H9 (cell line): ENCODE data around the gene PLXNA1. TPM values are rescaled to one million over a fixed set of nuclear protein-coding genes. Genes with fewer than 3 reads are reported as not detected.

ENCODE experiments used
- DNase-seq: peaks from one replicate; pipeline ENCODE4 v3.0.0-alpha.2; 2017
- H2AFZ ChIP-seq: one replicate; pipeline ENCODE4 v1.6.1; 2013; ENCODE audit warnings: mild to moderate bottlenecking, low read length, control low read depth, moderate library complexity
- H2AK5ac ChIP-seq: 2 replicates; pipeline ENCODE4 v1.6.1; 2013; ENCODE audit warnings: low read length, control low read depth, mixed read lengths; ENCODE audit not compliant: insufficient read length
- H2BK120ac ChIP-seq: one replicate; pipeline ENCODE4 v1.6.1; 2013; ENCODE audit warnings: low read depth, mild to moderate bottlenecking, low read length, control low read depth, inconsistent platforms; ENCODE audit not compliant: poor library complexity, severe bottlenecking
- H2BK12ac ChIP-seq: 2 replicates; pipeline ENCODE4 v1.6.1; 2013; ENCODE audit warnings: low read length, control low read depth, mixed read lengths, low read depth; ENCODE audit not compliant: insufficient read length
- H2BK15ac ChIP-seq: 2 replicates; pipeline ENCODE4 v1.6.1; 2013; ENCODE audit warnings: low read depth, low read length, control low read depth
- H2BK20ac ChIP-seq: one replicate; pipeline ENCODE4 v1.6.1; 2013; ENCODE audit warnings: low read depth, mild to moderate bottlenecking, low read length, control low read depth, inconsistent platforms; ENCODE audit not compliant: poor library complexity, severe bottlenecking
- H2BK5ac ChIP-seq: 2 replicates; pipeline ENCODE4 v1.6.1; 2013; ENCODE audit warnings: low read length, control low read depth, mixed read lengths; ENCODE audit not compliant: insufficient read length
- H3K14ac ChIP-seq: 2 replicates; pipeline ENCODE4 v1.6.1; 2013; ENCODE audit warnings: low read length, control low read depth; ENCODE audit not compliant: insufficient read depth
- H3K18ac ChIP-seq: 2 replicates; pipeline ENCODE4 v1.6.1; 2013; ENCODE audit warnings: low read depth, mild to moderate bottlenecking, mixed read lengths, low read length, control low read depth; ENCODE audit not compliant: insufficient read length
- H3K23ac ChIP-seq: 2 replicates; pipeline ENCODE4 v1.6.1; 2013; ENCODE audit warnings: low read length, control low read depth, mixed read lengths, low read depth; ENCODE audit not compliant: insufficient read length
- H3K23me2 ChIP-seq: 2 replicates; pipeline ENCODE4 v1.6.1; 2013; ENCODE audit warnings: low read depth, mild to moderate bottlenecking, mixed read lengths, low read length, control low read depth; ENCODE audit not compliant: insufficient read length, poor library complexity, severe bottlenecking
- H3K27ac ChIP-seq: 2 replicates; pipeline ENCODE4 v1.5.1; 2013; ENCODE audit warnings: low read length, control low read depth, mixed read lengths, low read depth; ENCODE audit not compliant: insufficient read length
- H3K27me3 ChIP-seq: 2 replicates; pipeline ENCODE4 v1.6.1; 2013; ENCODE audit warnings: low read length, control low read depth, inconsistent platforms; ENCODE audit not compliant: insufficient read depth
- H3K4ac ChIP-seq: 2 replicates; pipeline ENCODE4 v1.6.1; 2013; ENCODE audit warnings: low read depth, mild to moderate bottlenecking, control low read depth, inconsistent platforms, low read length, moderate library complexity
- H3K4me1 ChIP-seq: 2 replicates; pipeline ENCODE4 v1.6.1; 2013; ENCODE audit warnings: low read length, control low read depth, inconsistent platforms; ENCODE audit not compliant: insufficient read depth
- H3K4me2 ChIP-seq: 2 replicates; pipeline ENCODE4 v1.6.1; 2013; ENCODE audit warnings: low read length, control low read depth, mixed read lengths; ENCODE audit not compliant: insufficient read length, insufficient read depth
- H3K56ac ChIP-seq: 2 replicates; pipeline ENCODE4 v1.6.1; 2013; ENCODE audit warnings: low read depth, mild to moderate bottlenecking, mixed read lengths, low read length, control low read depth; ENCODE audit not compliant: insufficient read length
- H3K79me1 ChIP-seq: 2 replicates; pipeline ENCODE4 v1.6.1; 2013; ENCODE audit warnings: low read depth, mild to moderate bottlenecking, moderate library complexity, low read length, control low read depth, inconsistent platforms; ENCODE audit not compliant: insufficient read depth, poor library complexity, severe bottlenecking
- H3K79me2 ChIP-seq: 2 replicates; pipeline ENCODE4 v1.6.1; 2013; ENCODE audit warnings: low read length, control low read depth, inconsistent platforms; ENCODE audit not compliant: insufficient read depth
- H3K9ac ChIP-seq: 2 replicates; pipeline ENCODE4 v1.6.1; 2013; ENCODE audit warnings: low read length, control low read depth, mixed read lengths; ENCODE audit not compliant: insufficient read length; ENCODE audit errors: extremely low read depth
- H3K9me3 ChIP-seq: one replicate; pipeline ENCODE4 v1.6.1; 2013; ENCODE audit warnings: low read depth, low read length, inconsistent platforms; ENCODE audit not compliant: control insufficient read depth
- H3T11ph ChIP-seq: one replicate; pipeline ENCODE4 v1.6.1; 2013; ENCODE audit warnings: mild to moderate bottlenecking, low read length, control low read depth, inconsistent platforms
- H4K20me1 ChIP-seq: one replicate; pipeline ENCODE4 v1.6.1; 2013; ENCODE audit not compliant: control insufficient read depth, insufficient read length, insufficient read depth
- H4K5ac ChIP-seq: 2 replicates; pipeline ENCODE4 v1.6.1; 2013; ENCODE audit warnings: low read depth, mild to moderate bottlenecking, mixed read lengths, low read length, control low read depth; ENCODE audit not compliant: insufficient read length
- H4K8ac ChIP-seq: replicated peaks from 2 replicates; pipeline ENCODE4 v1.6.1; 2013; ENCODE audit warnings: low read length, control low read depth, mixed read lengths, low read depth; ENCODE audit not compliant: insufficient read length
- H4K91ac ChIP-seq: 2 replicates; pipeline ENCODE4 v1.6.1; 2013; ENCODE audit warnings: low read depth, mild to moderate bottlenecking, moderate library complexity, mixed read lengths, low read length, control low read depth; ENCODE audit not compliant: insufficient read length
- H3K27ac Mint-ChIP-seq, 3 experiments: 2 replicates in 2 of 3; 3 replicates in 1 of 3; pipeline ENCODE4 v1.8.0; 2020 to 2021; ENCODE audit warnings: mixed read lengths in 3 of 3, mild to moderate bottlenecking in 1 of 3, moderate library complexity in 1 of 3
- H3K27me3 Mint-ChIP-seq: 2 replicates; pipeline ENCODE4 v1.8.0; 2021; ENCODE audit warnings: low read depth, mild to moderate bottlenecking, moderate library complexity, mixed read lengths
- H3K36me3 Mint-ChIP-seq, 3 experiments: 2 replicates in 2 of 3; 3 replicates in 1 of 3; pipeline ENCODE4 v1.8.0; 2020 to 2021; ENCODE audit warnings: low read depth in 3 of 3, mixed read lengths in 3 of 3; ENCODE audit not compliant: insufficient read depth in 1 of 3
- H3K4me1 Mint-ChIP-seq, 2 experiments: 2 replicates each; pipeline ENCODE4 v1.8.0; 2020; ENCODE audit warnings: mixed read lengths in 2 of 2
- H3K4me3 Mint-ChIP-seq, 2 experiments: 2 replicates in 1 of 2; 3 replicates in 1 of 2; pipeline ENCODE4 v1.8.0; 2020 to 2021; ENCODE audit warnings: mild to moderate bottlenecking in 2 of 2, mixed read lengths in 2 of 2, moderate library complexity in 1 of 2
- H3K9me3 Mint-ChIP-seq, 2 experiments: 2 replicates in 1 of 2; 3 replicates in 1 of 2; pipeline ENCODE4 v1.8.0; 2020; ENCODE audit warnings: mild to moderate bottlenecking in 2 of 2, mixed read lengths in 2 of 2, moderate library complexity in 1 of 2
- WGBS: extraction: QIAGEN DNeasy Blood & Tissue Kit; methylation state at CpG from one replicate; pipeline ENCODE4 v1.1.7; 2013; ENCODE audit warnings: missing lambda C conversion rate, low lambda C conversion rate, mixed read lengths; ENCODE audit not compliant: insufficient read length; ENCODE audit errors: extremely low coverage; 5-methylcytosine and 5-hydroxymethylcytosine counted together
- total RNA-seq: library from RNA; stranded (reverse); gene quantifications from 2 replicates; pipeline ENCODE4 v1.2.1, GENCODE V29; 2021
- TF ChIP-seq, protein P1 (sequence below): fragments of 200-600 bp; sonication (generic); conservative IDR thresholded peaks from 3 replicates; pipeline ENCODE4 v1.8.0; 2021; ENCODE audit warnings: antibody characterized with exemption, mild to moderate bottlenecking

PLXNA1 gene
- total RNA-seq, 1 experiment from 2014 or later: 42.1 TPM

GRCh38 chr3:127012091-127012490 lies 29.2 kb downstream of the PLXNA1 start:
- no peak overlapping the region for H2BK20ac ChIP-seq
- H2BK12ac ChIP-seq: no peak overlapping the region
- H3K4me1 ChIP-seq: no peaks in the 10 kb centered on the region
- peaks cover 10 to 38% (median 34%) of the 10 kb centered on the region in 3 experiments; a peak in 6 of 7 replicates for H3K36me3 Mint-ChIP-seq
- H3K4me1 Mint-ChIP-seq: 0 out of 4 replicates have a peak, but pooled peaks cover 0 to 4% of the 10 kb centered on the region in 2 experiments
- H4K5ac ChIP-seq: no peak overlapping the region
- no CpG with 5 or more reads among the region's 15 CpGs for WGBS
- H2AFZ ChIP-seq: no peak overlapping the region
- no peak overlapping the region for H3K27ac Mint-ChIP-seq
- H2AK5ac ChIP-seq: no peak overlapping the region
- H3K79me1 ChIP-seq: no peaks in the 10 kb centered on the region
- H4K8ac ChIP-seq: no peak overlapping the region
- no peak overlapping the region for H2BK5ac ChIP-seq
- no peak overlapping the region for H3K4ac ChIP-seq
- no peak overlapping the region for H3K4me2 ChIP-seq
- H2BK120ac ChIP-seq: no peak overlapping the region
- H4K91ac ChIP-seq: no peak overlapping the region
- H3K27me3 Mint-ChIP-seq: no peaks in the 10 kb centered on the region
- no peaks in the 10 kb centered on the region for H3K9me3 Mint-ChIP-seq
- H3K56ac ChIP-seq: no peak overlapping the region
- no peaks in the 10 kb centered on the region for H4K20me1 ChIP-seq
- H3K23me2 ChIP-seq: no peaks in the 10 kb centered on the region
- TF ChIP-seq, protein P1, sequence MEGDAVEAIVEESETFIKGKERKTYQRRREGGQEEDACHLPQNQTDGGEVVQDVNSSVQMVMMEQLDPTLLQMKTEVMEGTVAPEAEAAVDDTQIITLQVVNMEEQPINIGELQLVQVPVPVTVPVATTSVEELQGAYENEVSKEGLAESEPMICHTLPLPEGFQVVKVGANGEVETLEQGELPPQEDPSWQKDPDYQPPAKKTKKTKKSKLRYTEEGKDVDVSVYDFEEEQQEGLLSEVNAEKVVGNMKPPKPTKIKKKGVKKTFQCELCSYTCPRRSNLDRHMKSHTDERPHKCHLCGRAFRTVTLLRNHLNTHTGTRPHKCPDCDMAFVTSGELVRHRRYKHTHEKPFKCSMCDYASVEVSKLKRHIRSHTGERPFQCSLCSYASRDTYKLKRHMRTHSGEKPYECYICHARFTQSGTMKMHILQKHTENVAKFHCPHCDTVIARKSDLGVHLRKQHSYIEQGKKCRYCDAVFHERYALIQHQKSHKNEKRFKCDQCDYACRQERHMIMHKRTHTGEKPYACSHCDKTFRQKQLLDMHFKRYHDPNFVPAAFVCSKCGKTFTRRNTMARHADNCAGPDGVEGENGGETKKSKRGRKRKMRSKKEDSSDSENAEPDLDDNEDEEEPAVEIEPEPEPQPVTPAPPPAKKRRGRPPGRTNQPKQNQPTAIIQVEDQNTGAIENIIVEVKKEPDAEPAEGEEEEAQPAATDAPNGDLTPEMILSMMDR: no peak
- H3K9ac ChIP-seq: no peak overlapping the region
- no peak for DNase-seq
- H3K18ac ChIP-seq: no peak overlapping the region
- H3K27ac ChIP-seq: no peak overlapping the region
- no peaks in the 10 kb centered on the region for H3K27me3 ChIP-seq
- no peak overlapping the region for H3K14ac ChIP-seq
- H3K79me2 ChIP-seq: no peaks in the 10 kb centered on the region
- no peak overlapping the region for H3K4me3 Mint-ChIP-seq
- H2BK15ac ChIP-seq: no peak overlapping the region
- no peaks in the 10 kb centered on the region for H3K9me3 ChIP-seq
- no peak overlapping the region for H3T11ph ChIP-seq
- no peak overlapping the region for H3K23ac ChIP-seq
